ENCODE results near the gene CMTM3. TPM values are rescaled to one million over a fixed set of nuclear protein-coding genes. Genes with fewer than 3 reads are reported as not detected.

CMTM3 gene
- total RNA-seq, 1 experiment from 2014 or later, result 25.5 TPM

GRCh38 chr16:66572356-66572755 is 32.1 kb upstream of the CMTM3 start:
- TF ChIP-seq CTCF (IDR thresholded peaks at IDR 0.05; ENCODE audit: insufficient read depth in 1 of 2, low read depth in 1 of 2, low read length in 1 of 2, severe bottlenecking in 1 of 2, unreplicated experiment in 1 of 2), result no peak
- Histone ChIP-seq H3K9me3 (no peaks in the 10 kb centered on the region), H3K36me3 (ENCODE audit: control insufficient read depth, insufficient read depth, low read length) (no peaks in the 10 kb centered on the region), H3K4me1 (no peaks in the 10 kb centered on the region), H3K4me3 (ENCODE audit: low read depth, low read length) (no peak overlapping the region), H3K27me3 (replicated peaks; ENCODE audit: control insufficient read depth, insufficient read depth, low read length) (no peaks in the 10 kb centered on the region)
- Mint-ChIP-seq H3K27ac (ENCODE audit: unreplicated experiment) (no peak overlapping the region), H3K4me3 (ENCODE audit: unreplicated experiment) (no peak overlapping the region), H3K9me3 (ENCODE audit: unreplicated experiment) (no peaks in the 10 kb centered on the region), H3K4me1 (ENCODE audit: low read depth, unreplicated experiment) (no peaks in the 10 kb centered on the region), H3K27me3 (ENCODE audit: insufficient read depth, unreplicated experiment) (no peaks in the 10 kb centered on the region), H3K36me3 (ENCODE audit: insufficient read depth, unreplicated experiment) (no peaks in the 10 kb centered on the region)
- POLR2A ChIA-PET, result no interaction called here
- intact Hi-C loops (cut with micrococcal nuclease; ENCODE audit: unreplicated experiment), result no loop called here
- DNase-seq, result no peak
- BruUV-seq (replicated peaks), result no TSS peak
- CTCF ChIA-PET, result no interaction called here

DNA sequence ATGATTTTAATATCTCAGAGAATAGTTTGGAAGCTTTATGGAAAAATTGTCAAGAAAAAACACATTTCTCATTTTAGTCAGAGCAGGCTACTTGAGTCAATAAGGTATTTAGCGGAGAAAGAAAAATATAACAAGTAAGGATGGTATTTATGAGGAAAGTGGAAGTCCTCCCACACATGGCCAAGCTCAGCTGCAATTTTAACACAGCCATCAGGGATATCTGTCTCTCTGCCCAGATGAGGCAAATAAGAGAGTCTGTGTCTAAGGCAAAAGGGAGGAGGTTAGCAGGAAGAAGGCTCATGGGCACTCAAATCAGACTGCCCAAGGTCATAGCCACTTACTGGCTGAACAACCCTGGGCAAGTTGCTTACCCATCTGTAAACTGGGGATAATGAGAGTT is 30.4 kb upstream of the CMTM3 start:
- POLR2A ChIA-PET, result no interaction called here
- Histone ChIP-seq H3K27me3 (replicated peaks; ENCODE audit: control insufficient read depth, insufficient read depth, low read length) (no peaks in the 10 kb centered on the region), H3K4me3 (ENCODE audit: low read depth, low read length) (no peak overlapping the region), H3K9me3 (no peaks in the 10 kb centered on the region), H3K4me1 (no peaks in the 10 kb centered on the region), H3K36me3 (ENCODE audit: control insufficient read depth, insufficient read depth, low read length) (no peaks in the 10 kb centered on the region)
- Mint-ChIP-seq H3K4me1 (ENCODE audit: low read depth, unreplicated experiment) (no peaks in the 10 kb centered on the region), H3K27ac (ENCODE audit: unreplicated experiment) (no peak overlapping the region), H3K27me3 (ENCODE audit: insufficient read depth, unreplicated experiment) (no peaks in the 10 kb centered on the region), H3K9me3 (ENCODE audit: unreplicated experiment) (no peaks in the 10 kb centered on the region), H3K4me3 (ENCODE audit: unreplicated experiment) (no peak overlapping the region), H3K36me3 (ENCODE audit: insufficient read depth, unreplicated experiment) (no peaks in the 10 kb centered on the region)
- no peak for TF ChIP-seq CTCF (IDR thresholded peaks at IDR 0.05; ENCODE audit: insufficient read depth in 1 of 2, low read depth in 1 of 2, low read length in 1 of 2, severe bottlenecking in 1 of 2, unreplicated experiment in 1 of 2)
- intact Hi-C loops (cut with micrococcal nuclease; ENCODE audit: unreplicated experiment), result no loop called here
- no TSS peak for BruUV-seq (replicated peaks)
- CTCF ChIA-PET, result interaction anchor here (0.6 to 2.5 kb wide), 2 partner anchors 15 to 34 kb away, joined by 3 to 7 read pairs; no protein-coding TSS in a partner anchor
- DNase-seq, result no peak

GRCh38 chr16:66574531-66574930 is 30.0 kb upstream of the CMTM3 start:
- TF ChIP-seq CTCF (IDR thresholded peaks at IDR 0.05; ENCODE audit: insufficient read depth in 1 of 2, low read depth in 1 of 2, low read length in 1 of 2, severe bottlenecking in 1 of 2, unreplicated experiment in 1 of 2), result no peak
- Histone ChIP-seq H3K9me3 (no peaks in the 10 kb centered on the region), H3K36me3 (ENCODE audit: control insufficient read depth, insufficient read depth, low read length) (no peaks in the 10 kb centered on the region), H3K4me3 (ENCODE audit: low read depth, low read length) (no peak overlapping the region), H3K4me1 (no peaks in the 10 kb centered on the region), H3K27me3 (replicated peaks; ENCODE audit: control insufficient read depth, insufficient read depth, low read length) (no peaks in the 10 kb centered on the region)
- Mint-ChIP-seq H3K27me3 (ENCODE audit: insufficient read depth, unreplicated experiment) (no peaks in the 10 kb centered on the region), H3K9me3 (ENCODE audit: unreplicated experiment) (no peaks in the 10 kb centered on the region), H3K36me3 (ENCODE audit: insufficient read depth, unreplicated experiment) (no peaks in the 10 kb centered on the region), H3K4me3 (ENCODE audit: unreplicated experiment) (no peak overlapping the region), H3K4me1 (ENCODE audit: low read depth, unreplicated experiment) (no peaks in the 10 kb centered on the region), H3K27ac (ENCODE audit: unreplicated experiment) (no peak overlapping the region)
- DNase-seq, result no peak
- POLR2A ChIA-PET, result no interaction called here
- CTCF ChIA-PET, result interaction anchor here (2.5 kb wide), 1 partner anchor 34 kb away, joined by 7 read pairs; no protein-coding TSS in a partner anchor
- no TSS peak for BruUV-seq (replicated peaks)
- intact Hi-C loops (cut with micrococcal nuclease; ENCODE audit: unreplicated experiment), result no loop called here

Data from Caco-2 (cell line).